OCI-M2 (cell line): ENCODE measurements around the gene KCNN1.
"Not testable (repeated sequence)": the region's sequence is repeated elsewhere in the genome, so short reads cannot be mapped to it uniquely, and the experiment has no call there.

ENCODE experiments used
- DNase-seq: peaks from one replicate; lab custom pipeline; 2025; ENCODE audit not compliant: unreplicated experiment; lab: John Stamatoyannopoulos, UW

Gene KCNN1

GRCh38 chr19:17966550-17967256 is at the start of gene KCNN1:
TSS of gene KCNN1 (plus strand) at chr19:17967107. CDS start at chr19:17973889, 6,782 bp downstream.
- DNase-seq: no peak

GRCh38 chr19:17918151-17918550 is 48.8 kb upstream of the KCNN1 start:
- DNase-seq: not testable (repeated sequence)

- DNase-seq: not testable (repeated sequence)
These were observed 47.8 kb upstream of the KCNN1 start for GRCh38 chr19:17919122-17919521.

- DNase-seq: no peak
These were observed 46.4 kb upstream of the KCNN1 start for GRCh38 chr19:17920527-17920926.

GRCh38 chr19:17922138-17922537 is 44.8 kb upstream of the KCNN1 start:
- no peak for DNase-seq

- no peak for DNase-seq
These were observed 40.9 kb upstream of the KCNN1 start for GRCh38 chr19:17926044-17926443.

GRCh38 chr19:17929056-17929455 is 37.9 kb upstream of the KCNN1 start:
- DNase-seq: no peak

- DNase-seq: no peak
These were observed 35.2 kb upstream of the KCNN1 start for GRCh38 chr19:17931532-17932191.

GRCh38 chr19:17932485-17933338 is 34.2 kb upstream of the KCNN1 start, which contains the start of gene CCDC124:
TSS of gene CCDC124 (plus strand) at chr19:17933015. CDS start at chr19:17936421, 3,406 bp downstream.
- peak; percentile 92 for DNase-seq

GRCh38 chr19:17933414-17934129 is 33.3 kb upstream of the KCNN1 start:
- DNase-seq: no peak

GRCh38 chr19:17936379-17936778 is 30.5 kb upstream of the KCNN1 start:
- no peak for DNase-seq

GRCh38 chr19:17937371-17937900 is 29.5 kb upstream of the KCNN1 start:
- no peak for DNase-seq

GRCh38 chr19:17938092-17938845 is 28.6 kb upstream of the KCNN1 start:
- DNase-seq: peak; percentile 52

GRCh38 chr19:17942181-17942580 is 24.7 kb upstream of the KCNN1 start:
- no peak for DNase-seq

GRCh38 chr19:17942582-17943273 is 24.2 kb upstream of the KCNN1 start:
- no peak for DNase-seq

- no peak for DNase-seq
These were observed 23.4 kb upstream of the KCNN1 start for GRCh38 chr19:17943274-17944221.

- no peak for DNase-seq
These were observed 22.6 kb upstream of the KCNN1 start for GRCh38 chr19:17944301-17944700.
